Ascending aorta (tissue), 2 donors: Measurements from ENCODE around the gene XPO4. TPM values are rescaled to one million over a fixed set of nuclear protein-coding genes. Genes with fewer than 3 reads are reported as not detected.
A peak's percentile ranks its signal among the peaks of the same experiment; 100 is the strongest.

Experiments
- DNase-seq, 2 donors: peaks; one replicate each; pipeline ENCODE4 v3.0.0-alpha.2; 2019; ENCODE audit warnings: low spot score in 2 of 2
- H3K27ac ChIP-seq, 2 donors: fragments of 200-600 bp; sonication (generic); one replicate each; pipeline ENCODE4 v1.5.1; 2016 to 2017; ENCODE audit warnings: mild to moderate bottlenecking in 1 of 2
- H3K27me3 ChIP-seq: fragments of 200-600 bp; sonication (generic); one replicate; pipeline ENCODE4 v1.5.1; 2017
- H3K36me3 ChIP-seq, 2 donors: fragments of 200-600 bp; sonication (generic); one replicate each; pipeline ENCODE4 v1.5.1; 2016
- H3K4me1 ChIP-seq, 2 donors: fragments of 200-600 bp; sonication (generic); one replicate each; pipeline ENCODE4 v1.5.1; 2016 to 2017; ENCODE audit warnings: mild to moderate bottlenecking in 1 of 2
- H3K4me3 ChIP-seq, 2 donors: fragments of 200-600 bp; sonication (generic); one replicate each; pipeline ENCODE4 v1.5.1; 2016 to 2017; ENCODE audit warnings: mild to moderate bottlenecking in 1 of 2
- H3K9me3 ChIP-seq, 2 donors: fragments of 200-600 bp; sonication (generic); one replicate each; pipeline ENCODE4 v1.5.1; 2016
- intact Hi-C: fragments of 100-400 bp; cut with DNase I; formaldehyde crosslinking; loops from one replicate; pipeline ENCODE4 v1.15.1; 2023
- total RNA-seq: library from RNA; depleted of rRNA; stranded (reverse); fragments of >200 nt; gene quantifications from one replicate; pipeline ENCODE4 v1.1.0, GENCODE V29; 2016
- TF ChIP-seq, protein P1 (sequence below), 3 experiments: fragments of 200-600 bp in 2 of 3; fragments of 450-650 bp in 1 of 3; sonication (generic) in 2 of 3; IDR thresholded peaks; one replicate each; pipeline ENCODE4 v1.5.1; 2016 to 2019; ENCODE audit warnings: antibody characterized with exemption in 3 of 3, mild to moderate bottlenecking in 1 of 3, moderate library complexity in 1 of 3

XPO4 gene
- total RNA-seq, 1 donor from 2014 or later = 5.1 TPM

DNA sequence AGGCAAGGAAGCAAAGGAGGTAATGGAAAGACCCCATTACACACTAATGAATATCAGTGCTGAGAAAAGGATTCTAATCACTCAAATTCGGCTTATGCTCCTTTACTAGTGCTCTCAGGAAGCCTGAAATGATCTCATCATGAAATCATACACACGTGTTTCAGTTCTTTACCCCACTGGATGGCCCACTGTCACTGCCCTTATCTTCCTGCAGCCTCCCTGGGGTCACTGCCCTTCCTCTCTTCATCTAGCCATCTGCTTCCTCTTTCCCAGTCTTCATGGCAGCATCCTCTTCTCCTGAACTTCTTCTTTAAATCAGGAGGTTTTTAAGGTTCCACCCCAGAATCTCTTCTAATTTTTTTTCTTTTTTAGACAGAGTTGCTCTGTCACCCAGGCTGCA is 100.8 kb downstream of the XPO4 start:
- TF ChIP-seq, protein P1, sequence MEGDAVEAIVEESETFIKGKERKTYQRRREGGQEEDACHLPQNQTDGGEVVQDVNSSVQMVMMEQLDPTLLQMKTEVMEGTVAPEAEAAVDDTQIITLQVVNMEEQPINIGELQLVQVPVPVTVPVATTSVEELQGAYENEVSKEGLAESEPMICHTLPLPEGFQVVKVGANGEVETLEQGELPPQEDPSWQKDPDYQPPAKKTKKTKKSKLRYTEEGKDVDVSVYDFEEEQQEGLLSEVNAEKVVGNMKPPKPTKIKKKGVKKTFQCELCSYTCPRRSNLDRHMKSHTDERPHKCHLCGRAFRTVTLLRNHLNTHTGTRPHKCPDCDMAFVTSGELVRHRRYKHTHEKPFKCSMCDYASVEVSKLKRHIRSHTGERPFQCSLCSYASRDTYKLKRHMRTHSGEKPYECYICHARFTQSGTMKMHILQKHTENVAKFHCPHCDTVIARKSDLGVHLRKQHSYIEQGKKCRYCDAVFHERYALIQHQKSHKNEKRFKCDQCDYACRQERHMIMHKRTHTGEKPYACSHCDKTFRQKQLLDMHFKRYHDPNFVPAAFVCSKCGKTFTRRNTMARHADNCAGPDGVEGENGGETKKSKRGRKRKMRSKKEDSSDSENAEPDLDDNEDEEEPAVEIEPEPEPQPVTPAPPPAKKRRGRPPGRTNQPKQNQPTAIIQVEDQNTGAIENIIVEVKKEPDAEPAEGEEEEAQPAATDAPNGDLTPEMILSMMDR (IDR thresholded peaks at IDR 0.05) = no peak
- no peak for DNase-seq
- Histone ChIP-seq H3K36me3 (peaks cover 8 to 9% of the 10 kb centered on the region in 2 donors), H3K4me3 (no peak overlapping the region), H3K27ac (no peak overlapping the region), H3K27me3 (no peaks in the 10 kb centered on the region), H3K4me1 (peaks cover 0 to 3% of the 10 kb centered on the region in 2 donors), H3K9me3 (no peaks in the 10 kb centered on the region)
- intact Hi-C loops = no loop called here

DNA sequence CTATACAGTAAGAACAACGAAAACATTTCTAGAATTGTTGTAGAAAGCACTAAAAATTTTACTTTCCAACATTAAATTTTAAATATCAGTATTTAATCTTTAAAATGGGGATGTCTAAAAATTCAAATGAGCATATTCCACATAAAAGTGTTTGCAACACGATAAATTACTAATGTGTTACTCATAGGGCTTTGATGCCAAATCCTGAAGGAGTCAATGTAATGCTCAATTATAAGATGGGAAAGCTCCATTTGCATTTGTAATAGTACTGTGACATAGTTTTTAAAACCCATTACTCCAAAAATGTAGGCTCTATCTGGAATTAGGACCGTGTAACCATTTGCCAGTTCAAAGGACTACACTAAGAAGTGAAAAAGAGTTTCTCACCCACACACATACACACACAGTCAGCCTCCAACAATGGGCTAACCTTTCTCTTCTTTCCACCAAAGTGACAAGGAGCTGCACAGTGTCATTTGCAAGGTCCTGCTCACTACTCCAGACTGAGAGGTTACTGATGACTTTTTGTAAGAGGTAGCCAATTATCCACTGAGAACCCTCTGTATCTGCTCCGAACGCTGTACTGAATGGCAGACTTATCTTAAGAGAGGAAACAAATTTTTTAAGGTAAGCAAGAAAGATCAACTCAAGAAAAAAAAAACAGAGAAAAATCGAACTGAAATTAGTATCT is 102.7 kb downstream of the XPO4 start:
- intact Hi-C loops = no loop called here
- no peaks in the 10 kb centered on the region for H3K9me3 ChIP-seq
- H3K27ac ChIP-seq = no peak overlapping the region
- peaks cover 0 to 3% of the 10 kb centered on the region in 2 donors for H3K4me1 ChIP-seq
- peaks cover 10 to 18% of the 10 kb centered on the region in 2 donors for H3K36me3 ChIP-seq
- H3K27me3 ChIP-seq = no peaks in the 10 kb centered on the region
- no peak overlapping the region for H3K4me3 ChIP-seq
- DNase-seq = no peak
- TF ChIP-seq, protein P1 (IDR thresholded peaks at IDR 0.05) = no peak

DNA sequence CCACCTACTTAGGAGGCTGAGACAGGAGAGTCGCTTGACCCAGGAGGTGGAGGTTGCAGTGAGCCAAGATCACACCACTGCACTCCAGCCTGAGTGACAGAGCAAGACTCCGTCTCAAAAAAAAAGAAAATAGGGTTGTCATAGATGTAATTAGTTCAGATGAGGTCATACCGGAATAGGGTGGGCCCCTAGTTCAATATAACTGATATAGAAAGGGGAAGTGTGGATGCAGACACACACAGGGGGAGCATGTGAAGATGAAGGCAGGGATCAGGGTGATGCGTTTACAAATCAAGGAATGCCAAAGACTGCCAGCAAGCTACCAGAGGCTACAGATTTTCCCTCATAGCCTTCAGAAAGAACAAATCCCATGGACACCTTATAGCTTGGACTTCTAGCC is 104.5 kb downstream of the XPO4 start:
- intact Hi-C loops = no loop called here
- DNase-seq = no peak
- Histone ChIP-seq H3K27me3 (no peaks in the 10 kb centered on the region), H3K36me3 (peaks cover 14 to 21% of the 10 kb centered on the region in 2 donors), H3K27ac (no peak overlapping the region), H3K4me3 (no peak overlapping the region), H3K9me3 (no peaks in the 10 kb centered on the region), H3K4me1 (no peaks in the 10 kb centered on the region)
- TF ChIP-seq, protein P1 (IDR thresholded peaks at IDR 0.05) = no peak

DNA sequence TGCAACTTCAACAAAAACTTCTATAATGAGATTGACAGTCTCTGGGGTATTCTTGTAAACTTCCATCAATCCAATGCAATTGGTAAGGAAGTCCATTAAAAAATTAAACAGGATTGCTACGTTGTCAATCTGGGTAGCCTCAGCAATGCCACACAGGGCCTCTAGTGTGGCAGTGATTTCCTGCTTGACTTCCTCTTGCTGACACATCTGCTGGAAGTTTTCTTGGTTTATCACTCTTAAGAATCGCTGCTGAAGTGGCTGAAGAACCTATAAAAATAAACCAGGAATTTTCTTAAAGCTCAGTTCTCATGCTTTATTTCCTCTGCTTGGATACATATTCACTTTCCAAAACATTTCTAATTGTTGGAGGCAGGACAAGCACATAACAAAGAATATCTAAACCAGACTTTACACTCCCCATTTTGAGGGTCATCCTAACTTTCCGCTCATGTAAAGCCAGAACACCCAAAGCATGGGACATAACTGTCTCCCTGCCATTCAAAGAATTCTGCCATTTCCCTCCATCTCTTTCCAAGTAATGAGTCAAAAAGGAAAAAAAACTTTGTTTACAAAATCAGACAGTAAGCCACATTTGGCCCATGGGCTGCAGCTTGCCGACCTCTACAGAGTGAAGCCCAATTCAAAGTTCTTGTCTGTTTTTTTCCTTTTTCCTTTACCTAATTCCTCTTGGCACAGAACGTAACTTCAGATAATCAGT is 105.6 kb downstream of the XPO4 start:
- H3K9me3 ChIP-seq = no peaks in the 10 kb centered on the region
- H3K4me1 ChIP-seq = no peaks in the 10 kb centered on the region
- TF ChIP-seq, protein P1 (IDR thresholded peaks at IDR 0.05) = no peak
- H3K4me3 ChIP-seq = no peak overlapping the region
- intact Hi-C loops = no loop called here
- H3K27ac ChIP-seq = peak overlapping the region in 1 of 2 donors; percentile 24
- peaks cover 14 to 20% of the 10 kb centered on the region in 2 donors for H3K36me3 ChIP-seq
- DNase-seq = no peak
- H3K27me3 ChIP-seq = no peaks in the 10 kb centered on the region

DNA sequence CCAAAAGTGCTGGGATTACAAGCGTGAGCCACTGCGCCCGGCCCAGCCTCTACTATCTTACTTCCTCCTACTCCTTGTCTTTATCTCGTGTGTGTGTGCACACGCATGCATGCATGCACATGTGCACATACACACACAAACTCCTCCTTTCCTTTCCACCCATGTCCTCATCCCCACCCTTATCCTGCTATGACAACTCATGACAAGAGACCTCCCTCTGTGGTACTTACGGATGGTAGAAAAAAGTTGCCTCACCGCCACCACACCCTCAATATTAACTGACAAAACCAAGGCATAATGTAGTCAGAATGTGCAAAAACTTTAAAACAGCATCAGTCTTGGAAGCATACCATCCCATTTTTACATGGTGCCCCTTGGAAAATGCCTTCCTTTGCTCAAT is 112.9 kb downstream of the XPO4 start:
- Histone ChIP-seq H3K4me3 (no peak overlapping the region), H3K27me3 (no peaks in the 10 kb centered on the region), H3K9me3 (no peaks in the 10 kb centered on the region), H3K27ac (no peak overlapping the region), H3K36me3 (peaks cover 14 to 20% of the 10 kb centered on the region in 2 donors), H3K4me1 (no peaks in the 10 kb centered on the region)
- TF ChIP-seq, protein P1 (IDR thresholded peaks at IDR 0.05) = no peak
- DNase-seq = no peak
- intact Hi-C loops = no loop called here
